Measurements from ENCODE around the gene NOS1.

The NOS1 gene

GRCh38 chr12:117330441-117331113 lies 30.8 kb downstream of the NOS1 start:
- no peak for DNase-seq (ENCODE audit: low spot score)

GRCh38 chr12:117329756-117330155 lies 31.7 kb downstream of the NOS1 start:
- no peak for DNase-seq (ENCODE audit: low spot score)

- no peak for DNase-seq (ENCODE audit: low spot score)
These were observed 32.8 kb downstream of the NOS1 start for GRCh38 chr12:117328556-117329100.

GRCh38 chr12:117322428-117322827 lies 39.0 kb downstream of the NOS1 start:
- no peak for DNase-seq (ENCODE audit: low spot score)

- peak; percentile 8 for DNase-seq (ENCODE audit: low spot score)
These were observed 39.9 kb downstream of the NOS1 start for GRCh38 chr12:117321572-117321971.

- no peak for DNase-seq (ENCODE audit: low spot score)
These were observed 42.8 kb downstream of the NOS1 start for GRCh38 chr12:117318591-117318990.

- DNase-seq (ENCODE audit: low spot score): no peak
These were observed 45.1 kb downstream of the NOS1 start for GRCh38 chr12:117316336-117316735.

GRCh38 chr12:117313926-117314325 lies 47.5 kb downstream of the NOS1 start:
- no peak for DNase-seq (ENCODE audit: low spot score)

- DNase-seq (ENCODE audit: low spot score): no peak
These were observed 48.7 kb downstream of the NOS1 start for GRCh38 chr12:117312770-117313169.

- DNase-seq (ENCODE audit: low spot score): no peak
These were observed 52.0 kb downstream of the NOS1 start for GRCh38 chr12:117309276-117309925.

- no peak for DNase-seq (ENCODE audit: low spot score)
These were observed 61.3 kb downstream of the NOS1 start for GRCh38 chr12:117300174-117300573.

GRCh38 chr12:117298648-117299225 lies 62.7 kb downstream of the NOS1 start:
- no peak for DNase-seq (ENCODE audit: low spot score)

- DNase-seq (ENCODE audit: low spot score): no peak
These were observed 63.2 kb downstream of the NOS1 start for GRCh38 chr12:117298191-117298590.

- DNase-seq (ENCODE audit: low spot score): no peak
These were observed 67.2 kb downstream of the NOS1 start for GRCh38 chr12:117294189-117294603.

- no peak for DNase-seq (ENCODE audit: low spot score)
These were observed 67.9 kb downstream of the NOS1 start for GRCh38 chr12:117293510-117293909.

GRCh38 chr12:117292688-117293087 lies 68.7 kb downstream of the NOS1 start:
- DNase-seq (ENCODE audit: low spot score): no peak

GRCh38 chr12:117284140-117284539 lies 77.3 kb downstream of the NOS1 start:
- DNase-seq (ENCODE audit: low spot score): no peak

- DNase-seq (ENCODE audit: low spot score): no peak
These were observed 78.9 kb downstream of the NOS1 start for GRCh38 chr12:117282490-117282889.

GRCh38 chr12:117280019-117280680 lies 81.3 kb downstream of the NOS1 start:
- DNase-seq (ENCODE audit: low spot score): no peak

GRCh38 chr12:117279606-117280005 lies 81.8 kb downstream of the NOS1 start:
- DNase-seq (ENCODE audit: low spot score): peak; percentile 17

GRCh38 chr12:117277875-117278274 lies 83.6 kb downstream of the NOS1 start:
- DNase-seq (ENCODE audit: low spot score): no peak

- no peak for DNase-seq (ENCODE audit: low spot score)
These were observed 88.3 kb downstream of the NOS1 start for GRCh38 chr12:117273091-117273490.

GRCh38 chr12:117272690-117273089 lies 88.7 kb downstream of the NOS1 start:
- no peak for DNase-seq (ENCODE audit: low spot score)
